Hematopoietic multipotent progenitor cell (in vitro differentiated cells): ENCODE results near the gene RRH. TPM values are rescaled to one million over a fixed set of nuclear protein-coding genes. Genes with fewer than 3 reads are reported as not detected.
A peak's percentile ranks its signal among the peaks of the same experiment; 100 is the strongest.
"Not testable (repeated sequence)": the region's sequence is repeated elsewhere in the genome, so short reads cannot be mapped to it uniquely, and the experiment has no call there.

Source experiments
- DNase-seq, 3 donors: peaks; one replicate each; pipeline ENCODE4 v3.0.0-alpha.2; 2011 to 2015; ENCODE audit warnings: low read depth in 2 of 3, low spot score in 2 of 3
- total RNA-seq: library from RNA; depleted of rRNA; stranded (reverse); fragments of >200 nt; gene quantifications from one replicate; pipeline ENCODE4 v1.2.3, GENCODE V29; 2012

RRH gene, protein sequence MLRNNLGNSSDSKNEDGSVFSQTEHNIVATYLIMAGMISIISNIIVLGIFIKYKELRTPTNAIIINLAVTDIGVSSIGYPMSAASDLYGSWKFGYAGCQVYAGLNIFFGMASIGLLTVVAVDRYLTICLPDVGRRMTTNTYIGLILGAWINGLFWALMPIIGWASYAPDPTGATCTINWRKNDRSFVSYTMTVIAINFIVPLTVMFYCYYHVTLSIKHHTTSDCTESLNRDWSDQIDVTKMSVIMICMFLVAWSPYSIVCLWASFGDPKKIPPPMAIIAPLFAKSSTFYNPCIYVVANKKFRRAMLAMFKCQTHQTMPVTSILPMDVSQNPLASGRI
- not detected for total RNA-seq

DNA sequence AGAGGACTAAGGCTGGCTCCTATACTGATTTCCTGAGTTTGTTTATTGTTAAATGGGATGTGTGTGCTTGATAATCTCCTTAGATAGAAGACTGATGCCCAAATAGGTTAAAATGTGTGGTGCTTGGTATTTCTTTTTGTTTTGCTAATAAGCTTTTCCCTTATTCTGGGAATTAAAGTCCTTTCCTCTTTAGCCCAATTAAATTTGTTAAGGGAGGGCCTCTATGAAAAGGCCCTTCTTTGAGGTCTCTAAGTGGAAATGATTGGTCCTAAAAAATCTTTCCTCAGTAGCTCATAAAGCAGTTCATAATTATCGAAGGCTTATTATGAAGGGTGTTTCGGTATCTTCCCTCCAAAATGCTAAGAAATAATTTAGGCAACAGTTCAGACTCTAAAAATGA, at the start of gene RRH:
Gene RRH, plus strand, starts transcription at position 301 of the 400 bp plus-strand sequence. Its CDS starts 56 bp downstream, at position 357.
- DNase-seq = no peak

DNA sequence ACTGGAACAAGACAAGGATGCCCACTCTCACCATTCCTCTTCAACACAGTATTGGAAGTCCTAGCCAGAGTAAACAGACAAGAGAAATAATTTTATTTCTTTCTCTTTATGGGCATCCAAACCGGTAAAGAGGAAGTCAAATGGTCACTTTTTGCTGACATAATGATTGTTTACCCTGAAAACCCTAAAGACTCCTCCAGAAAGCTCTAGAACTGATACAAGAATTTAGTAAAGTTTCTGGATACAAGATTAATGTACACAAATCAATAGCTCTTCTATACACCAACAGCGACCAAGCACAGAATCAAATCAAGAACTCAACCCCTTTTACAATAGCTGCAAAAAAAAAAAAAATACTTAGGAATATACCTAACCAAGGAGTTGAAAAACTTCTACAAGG, 45.7 kb upstream of the RRH start:
- DNase-seq = not testable (repeated sequence)

DNA sequence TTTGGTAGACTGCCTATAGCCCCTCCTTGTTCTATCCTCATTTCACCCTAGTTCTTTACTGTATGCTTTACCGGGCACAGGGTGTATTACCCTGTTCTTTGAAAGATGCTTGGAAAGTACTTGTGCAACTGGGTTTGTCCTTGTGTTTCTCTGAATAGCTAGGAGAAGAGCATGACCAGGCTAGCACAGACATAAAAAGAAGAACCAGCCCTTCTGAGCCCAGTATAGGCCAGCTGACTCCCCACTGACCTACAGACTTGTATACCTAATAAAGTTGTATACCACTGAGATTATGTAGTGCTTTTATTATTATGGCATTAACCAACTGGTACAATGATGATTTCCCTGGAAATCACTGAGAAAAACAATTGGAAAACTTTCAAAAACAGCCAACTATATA, 40.9 kb upstream of the RRH start:
- DNase-seq = no peak

DNA sequence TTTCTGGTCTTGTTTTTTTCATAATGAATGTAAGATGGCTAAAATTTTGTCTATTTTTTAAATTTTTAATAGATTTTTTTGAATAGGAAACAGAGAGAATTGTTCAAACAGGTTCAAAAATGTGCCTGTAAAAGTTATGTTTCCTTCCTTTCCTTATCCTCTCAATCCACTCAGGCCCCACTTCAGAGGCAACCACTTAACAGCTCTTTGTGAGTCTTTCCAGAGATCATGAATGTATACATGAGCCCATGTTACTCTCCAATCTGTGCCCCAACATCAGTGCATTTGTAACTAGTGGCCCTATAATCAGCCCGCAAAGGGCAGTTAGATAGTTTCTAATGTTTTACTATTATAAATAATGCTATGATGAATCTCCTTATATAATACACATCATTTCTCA, 40.0 kb upstream of the RRH start:
- DNase-seq = no peak

DNA sequence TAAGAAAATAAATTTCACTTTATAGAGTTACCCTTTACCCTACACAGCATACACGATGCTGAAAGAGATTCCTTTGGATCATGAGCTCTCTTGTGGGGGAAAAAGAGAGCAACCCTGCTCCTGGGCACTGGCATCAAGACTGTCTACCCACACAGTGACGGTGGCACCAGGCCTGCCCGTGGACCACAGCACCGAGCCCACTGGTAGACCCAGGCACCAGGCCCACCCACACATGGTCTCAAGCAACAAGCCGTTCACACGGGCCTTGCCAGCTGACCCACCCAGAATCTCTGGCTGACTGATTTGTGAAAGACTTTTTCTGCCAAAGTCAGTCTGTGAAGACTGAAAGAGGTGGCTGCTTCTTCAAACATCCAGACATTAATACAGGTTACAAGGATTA, 32.7 kb upstream of the RRH start:
- no peak for DNase-seq

DNA sequence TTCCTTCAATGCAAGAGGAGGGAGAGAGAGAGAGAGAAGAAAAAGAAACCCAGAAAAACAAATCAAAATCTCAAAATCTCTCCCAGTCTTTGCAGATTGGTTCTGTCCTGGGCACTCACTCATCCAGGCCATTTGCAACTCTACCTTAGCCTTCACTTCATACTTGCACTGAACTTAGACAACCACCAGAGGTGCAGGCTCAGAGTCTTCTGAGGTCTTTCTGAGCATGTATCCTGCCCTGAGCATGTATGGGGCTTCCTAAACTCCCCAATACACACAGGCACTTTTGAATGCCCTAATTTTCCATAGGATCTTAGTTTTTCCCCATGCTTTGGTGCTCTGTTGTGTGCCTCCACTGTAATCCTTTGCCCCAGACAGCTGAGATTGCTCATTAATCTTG, 28.9 kb upstream of the RRH start:
- DNase-seq = no peak

DNA sequence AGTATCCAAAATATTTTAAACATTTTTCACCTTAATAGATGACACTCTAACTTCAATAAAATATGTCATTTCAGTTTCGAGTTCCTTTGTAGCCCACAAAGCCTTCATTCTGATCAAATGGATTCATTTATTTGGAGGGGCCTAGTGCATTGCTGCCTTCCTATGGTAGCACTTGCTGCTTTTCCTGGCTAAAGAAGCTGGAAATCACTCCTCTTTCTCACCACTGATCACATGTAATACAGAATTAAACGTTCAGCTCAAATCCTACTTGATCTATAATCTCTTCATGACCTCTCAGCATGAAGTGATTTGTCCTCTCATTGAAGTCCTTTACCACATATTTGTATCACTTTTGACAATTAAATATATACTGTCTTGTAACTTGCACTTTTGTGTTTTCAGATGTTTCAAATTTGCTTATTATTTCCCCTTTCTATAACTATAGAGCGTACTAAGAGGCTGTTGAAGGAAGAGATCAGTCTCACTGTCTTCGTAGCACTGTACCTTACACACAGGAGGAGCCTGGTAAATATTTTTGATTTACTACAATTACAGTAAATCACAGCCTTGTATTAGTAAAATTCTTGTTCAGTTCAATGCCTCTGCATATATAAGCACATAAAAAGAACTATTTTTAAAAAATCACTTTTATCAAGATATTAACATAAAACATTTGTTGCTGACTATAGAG, 26.5 kb upstream of the RRH start:
- DNase-seq = no peak

DNA sequence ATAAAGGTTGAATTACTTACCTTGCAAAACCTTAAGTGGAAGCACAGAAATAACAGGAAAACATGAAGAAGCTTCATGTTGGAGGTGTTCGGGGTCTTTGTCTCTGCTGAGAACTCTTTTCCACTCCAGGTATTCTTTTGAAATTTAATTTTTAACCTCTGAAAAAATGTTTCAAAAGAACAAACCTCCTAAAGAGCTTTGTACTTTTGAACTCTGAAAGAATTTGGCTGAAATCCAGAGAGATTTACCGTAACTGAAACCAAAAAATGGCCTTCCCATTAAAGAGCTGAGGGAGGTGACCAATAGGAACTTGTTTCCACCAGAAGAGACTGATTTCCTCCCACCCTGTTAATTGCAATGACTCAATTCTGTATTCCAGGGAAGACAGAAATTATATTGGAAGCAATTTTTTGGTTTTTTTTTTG, 25.9 kb upstream of the RRH start, which contains the start of gene CFI:
Gene CFI, minus strand, starts transcription at position 105 of the 425 bp plus-strand sequence. Its CDS starts 28 bp downstream, at position 77.
- DNase-seq = peak in 1 of 3 donors; percentile 44

DNA sequence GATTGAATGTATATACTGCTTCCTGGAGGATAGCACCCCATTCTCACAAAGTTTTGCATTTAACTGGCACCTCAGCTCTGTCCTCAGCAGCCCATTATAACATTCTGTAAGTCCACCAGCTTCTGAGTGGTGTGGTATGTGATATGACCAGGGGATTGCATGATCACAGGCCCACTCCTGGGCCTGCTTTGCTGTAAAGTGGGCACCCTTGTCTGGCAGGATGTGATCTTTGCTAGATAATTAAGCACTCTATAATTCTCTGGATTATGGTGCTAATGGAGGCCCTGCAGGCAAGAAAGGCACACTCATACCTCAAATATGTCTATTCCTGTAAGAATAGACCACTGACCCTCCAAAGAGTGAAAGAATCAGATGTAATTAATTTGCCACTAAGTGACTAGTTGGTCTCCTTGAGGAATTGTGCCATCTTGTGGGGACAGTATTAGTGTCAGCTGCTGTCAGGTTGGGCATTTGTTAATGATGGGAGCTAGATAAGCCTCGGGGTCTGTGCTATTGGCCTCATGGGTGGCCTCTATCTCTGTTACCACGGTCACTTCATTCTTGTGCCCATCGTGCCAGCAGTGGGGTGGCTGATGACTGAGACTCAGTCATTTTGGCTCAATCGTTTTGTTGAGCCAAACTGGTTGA, 23.7 kb upstream of the RRH start:
- peak in 2 of 3 donors; percentile 53 to 71 for DNase-seq

DNA sequence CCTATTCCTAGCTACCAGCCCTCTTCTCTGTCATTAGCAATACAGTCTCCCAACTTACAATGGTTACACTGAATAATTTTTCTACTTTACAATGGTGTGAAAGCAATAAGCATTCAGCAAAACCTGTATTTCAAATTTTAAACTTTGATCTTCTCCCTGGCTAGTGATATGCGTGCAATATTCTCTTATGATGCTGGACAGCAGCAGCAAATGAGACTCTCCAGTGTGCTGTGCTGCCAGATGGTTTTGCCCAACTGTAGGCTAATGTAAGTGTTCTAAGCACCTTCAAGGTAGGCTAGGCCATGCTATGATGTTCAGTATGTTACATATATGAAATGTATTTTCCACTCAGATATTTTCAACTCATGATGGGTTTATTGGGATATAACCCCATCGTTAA, 18.1 kb upstream of the RRH start:
- DNase-seq = no peak

DNA sequence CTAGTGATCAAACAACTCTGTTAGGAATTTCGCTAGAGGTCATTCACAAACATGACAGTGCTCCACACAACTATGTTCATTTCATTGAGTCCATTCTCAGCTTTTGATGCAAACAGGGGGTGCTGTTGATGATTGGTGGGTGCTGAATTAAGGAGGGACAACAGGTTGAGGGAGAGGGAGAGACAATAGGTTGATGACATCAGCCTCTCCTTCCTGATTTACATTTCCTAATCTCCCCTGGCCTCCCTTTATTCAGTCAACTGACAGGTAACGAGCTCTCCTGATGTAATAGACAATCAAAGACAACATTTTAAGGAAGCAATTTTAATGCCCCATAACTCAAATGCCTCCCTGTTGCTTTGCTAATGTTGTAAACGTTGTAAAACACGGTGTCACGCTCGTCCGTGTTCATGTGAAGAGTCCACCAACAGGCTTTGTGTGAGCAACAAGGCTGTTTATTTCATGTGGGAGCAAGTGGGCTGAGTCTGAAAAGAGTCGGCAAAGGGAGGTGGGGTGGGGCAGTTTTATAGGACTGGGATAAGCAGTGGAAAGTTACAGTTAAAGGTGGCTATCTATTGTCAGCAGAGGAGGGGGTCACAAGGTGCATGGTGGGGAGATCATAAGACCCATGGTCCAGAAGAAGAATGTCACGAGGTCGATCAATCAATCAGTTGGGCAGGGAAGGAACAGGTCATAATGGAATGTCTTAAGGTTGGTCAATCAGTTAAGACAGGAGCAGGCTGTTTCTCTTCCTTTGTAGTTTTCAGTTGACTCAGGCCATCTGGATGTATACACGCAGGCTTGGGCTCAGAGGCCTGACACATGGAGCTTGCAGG, 17.0 kb upstream of the RRH start:
- no peak for DNase-seq

DNA sequence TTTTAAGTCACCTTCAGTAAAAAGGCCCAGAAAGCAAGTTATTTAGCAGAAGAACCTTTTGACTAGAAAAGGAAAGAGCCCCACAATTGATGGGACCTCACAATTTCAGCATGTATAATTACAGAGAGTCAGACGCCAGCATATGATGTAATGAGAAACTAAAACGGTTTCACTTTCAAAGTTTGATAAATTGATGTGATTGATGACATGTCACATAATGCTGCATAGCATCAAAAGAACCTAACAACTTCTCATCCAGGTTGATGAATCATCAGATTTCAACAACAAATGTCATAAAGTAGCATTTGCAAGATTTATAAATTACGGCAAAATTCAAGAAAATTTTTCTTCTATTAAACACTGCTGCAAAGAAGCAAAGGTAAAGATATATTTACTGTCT, 16.1 kb upstream of the RRH start:
- peak in 1 of 3 donors; percentile 9 for DNase-seq

DNA sequence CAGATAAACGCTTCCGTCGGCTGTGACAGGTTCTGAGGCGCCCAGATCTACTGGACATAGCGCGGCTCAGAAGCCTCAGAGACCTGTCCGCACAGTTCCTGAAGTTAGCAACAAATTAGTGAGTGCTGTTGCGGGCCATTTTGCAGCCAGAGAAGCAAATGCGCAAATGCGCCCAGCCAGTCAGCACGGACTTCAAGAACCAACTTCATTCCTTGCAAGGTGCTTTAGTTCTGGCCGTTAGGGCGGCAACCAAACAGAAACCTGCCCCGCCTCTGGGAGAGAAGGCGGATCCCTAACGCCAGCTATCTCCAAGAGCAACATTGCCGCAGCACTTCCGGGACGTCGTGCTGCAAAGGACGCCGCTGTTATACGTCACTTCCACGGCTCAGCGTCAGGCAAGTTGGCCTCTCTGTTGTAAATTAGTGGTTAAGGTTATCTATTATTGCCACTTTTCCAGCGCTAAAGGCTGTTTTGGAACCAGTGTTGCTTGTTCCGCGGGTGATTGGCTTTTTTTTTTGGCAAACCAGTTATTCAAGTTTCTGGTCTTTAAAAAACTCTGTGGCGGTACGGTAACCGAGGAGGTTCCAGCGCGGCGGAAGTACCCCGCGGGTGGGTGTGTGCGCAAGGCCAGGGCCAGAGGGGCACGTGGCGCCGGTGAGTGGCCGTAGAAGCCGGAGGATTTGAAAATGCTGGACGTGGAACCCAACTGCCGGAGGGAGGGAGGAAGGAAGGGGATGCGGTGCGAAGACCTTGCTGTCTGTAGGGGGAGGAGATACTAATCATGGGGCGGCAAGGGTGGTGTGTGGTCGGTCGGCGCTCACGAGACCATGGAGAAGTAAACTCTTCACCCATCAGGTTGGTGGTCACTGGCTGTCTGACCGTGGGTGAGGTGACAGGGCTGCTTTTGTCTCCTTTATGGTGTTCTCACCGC, 12.4 kb upstream of the RRH start, which contains the start of gene GAR1:
Gene GAR1, plus strand, starts transcription at position 612 of the 931 bp plus-strand sequence. CDS start 403 bp downstream, outside the sequence.
- peak; percentile 67 to 96 (median 94) for DNase-seq

DNA sequence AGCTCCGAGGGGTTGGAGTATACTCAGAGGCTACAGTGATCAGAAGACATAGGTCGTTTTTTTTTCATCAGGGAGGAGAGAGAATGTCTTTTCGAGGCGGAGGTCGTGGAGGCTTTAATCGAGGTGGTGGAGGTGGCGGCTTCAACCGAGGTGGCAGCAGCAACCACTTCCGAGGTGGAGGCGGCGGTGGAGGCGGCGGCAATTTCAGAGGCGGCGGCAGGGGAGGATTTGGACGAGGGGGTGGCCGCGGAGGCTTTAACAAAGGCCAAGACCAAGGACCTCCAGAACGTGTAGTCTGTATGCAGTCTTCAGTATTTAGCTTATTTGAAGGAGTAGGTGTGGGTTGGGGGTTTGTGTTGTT, 11.7 kb upstream of the RRH start:
- no peak for DNase-seq

DNA sequence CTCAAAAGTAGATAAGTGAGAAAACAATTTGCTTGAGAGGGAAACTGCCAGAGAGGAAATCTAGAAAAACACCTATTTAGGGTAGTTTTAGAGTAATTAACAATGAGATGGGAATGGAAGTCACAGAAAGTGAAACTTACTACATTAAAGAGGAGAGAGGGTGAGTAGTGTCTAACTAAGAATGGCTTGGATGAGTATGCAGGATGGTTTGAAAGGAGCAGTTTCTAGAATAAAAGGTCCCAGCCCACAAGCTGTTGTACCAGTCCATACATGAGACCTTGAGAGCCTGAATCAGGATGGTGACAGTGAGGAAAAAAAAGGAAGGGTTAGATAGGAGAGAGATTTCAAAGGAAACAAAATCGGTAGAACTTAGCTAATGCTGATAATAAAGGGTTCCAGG, 10.9 kb upstream of the RRH start:
- DNase-seq = no peak

DNA sequence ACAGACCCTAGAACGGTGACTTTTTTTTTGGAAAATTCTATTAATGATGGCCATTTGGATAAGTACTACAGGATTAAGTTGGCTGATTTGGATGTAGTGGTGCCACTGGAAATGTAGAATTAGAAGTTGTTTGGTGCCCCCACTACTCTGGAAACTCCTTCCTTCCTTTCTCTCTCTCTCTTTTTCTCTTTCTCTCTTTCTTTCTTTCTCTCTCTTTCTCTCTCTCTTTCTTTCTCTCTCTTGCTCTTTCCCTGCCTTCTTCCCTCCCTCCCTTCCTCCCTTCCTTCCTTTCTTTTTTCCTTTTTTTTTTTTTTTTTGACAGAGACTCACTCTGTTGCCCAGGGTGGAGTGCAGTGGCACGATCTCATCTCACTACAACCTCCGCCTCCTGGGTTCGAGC, 9.5 kb upstream of the RRH start:
- DNase-seq = no peak

DNA sequence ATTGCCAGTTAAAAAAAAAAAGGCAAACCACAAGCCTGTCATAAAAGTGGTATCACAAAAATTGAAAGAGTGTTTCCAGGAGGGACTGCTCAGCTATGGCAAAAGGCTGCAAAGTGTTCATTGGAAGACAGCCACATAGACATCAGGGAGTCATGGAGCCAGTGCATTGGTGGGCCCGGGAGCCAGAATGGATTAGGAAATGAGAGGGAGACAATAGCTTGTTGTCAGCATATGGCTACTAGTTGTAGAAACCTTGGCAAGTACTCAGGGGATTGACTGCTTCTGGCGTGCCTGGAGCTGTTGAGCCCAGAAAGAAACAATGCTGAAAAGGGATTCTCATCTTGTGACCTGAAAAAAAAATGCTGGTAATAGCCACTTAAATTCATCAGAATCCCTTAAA, 7.2 kb upstream of the RRH start:
- no peak for DNase-seq

DNA sequence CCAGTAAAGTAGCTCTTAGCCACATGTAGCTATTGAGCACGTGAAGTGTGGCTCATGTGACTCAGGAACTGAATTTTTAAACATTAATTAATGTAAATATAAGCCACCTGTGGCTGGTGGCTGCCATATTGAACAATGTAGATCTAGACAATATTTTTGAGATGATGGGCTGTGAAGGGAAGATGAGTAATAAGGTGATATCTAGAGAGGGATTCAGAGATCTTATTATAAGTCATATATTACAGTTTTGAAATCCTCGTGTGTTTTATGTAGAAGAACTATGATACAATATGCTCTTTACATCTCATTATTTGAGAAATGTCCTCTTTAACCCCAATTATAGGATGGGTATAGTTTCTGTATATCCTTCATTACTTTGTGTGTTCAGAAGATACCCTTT, 6.6 kb upstream of the RRH start:
- no peak for DNase-seq

DNA sequence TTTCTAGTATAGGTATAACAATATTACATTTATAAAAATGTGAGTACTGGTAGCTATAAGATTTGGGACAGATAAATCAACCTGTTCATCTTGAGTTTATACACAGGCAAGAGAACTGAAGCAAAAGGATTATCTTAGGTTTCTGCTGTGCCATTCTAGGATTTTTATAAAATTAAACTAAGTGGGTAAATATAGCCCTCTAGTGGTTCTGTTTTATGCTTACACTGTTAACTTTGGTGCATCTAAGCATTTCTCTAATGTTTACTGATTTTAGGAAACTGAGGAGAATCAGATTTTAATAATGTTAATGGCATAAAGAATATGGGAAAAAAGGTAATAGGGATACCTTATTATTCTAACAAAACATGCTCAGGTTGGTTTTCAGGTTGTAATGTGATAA, 1.1 kb upstream of the RRH start:
- DNase-seq = peak in 2 of 3 donors; percentile 18 to 59

DNA sequence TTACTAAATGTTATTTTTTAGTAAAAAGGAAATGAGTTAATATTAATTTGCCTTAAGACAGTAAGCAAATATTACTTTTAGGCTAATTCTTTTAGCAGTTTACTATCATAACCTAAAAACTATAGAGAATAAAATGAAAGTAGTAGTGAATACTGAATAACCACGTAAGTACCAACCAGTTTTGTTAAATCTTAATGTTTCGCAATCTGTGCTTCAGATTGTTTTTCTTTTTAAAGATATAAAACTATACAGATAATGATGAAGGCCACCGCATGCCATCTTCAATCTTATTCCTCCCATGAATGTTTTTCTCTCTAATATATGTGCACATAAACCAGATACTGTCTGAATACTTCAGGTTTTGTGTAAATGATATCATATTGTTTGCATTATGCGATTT, 6.0 kb downstream of the RRH start:
- no peak for DNase-seq
